Endothelial cell of hepatic sinusoid (primary cell): ENCODE results near the gene LAMA1.
"Not testable (repeated sequence)": the region's sequence is repeated elsewhere in the genome, so short reads cannot be mapped to it uniquely, and the experiment has no call there.

Source experiments
- in situ Hi-C: cut with HindIII; loops from 2 replicates; pipeline ENCODE4 v1.10.0; 2017; ENCODE audit warnings: low sequenced_read_pairs

LAMA1 gene

DNA sequence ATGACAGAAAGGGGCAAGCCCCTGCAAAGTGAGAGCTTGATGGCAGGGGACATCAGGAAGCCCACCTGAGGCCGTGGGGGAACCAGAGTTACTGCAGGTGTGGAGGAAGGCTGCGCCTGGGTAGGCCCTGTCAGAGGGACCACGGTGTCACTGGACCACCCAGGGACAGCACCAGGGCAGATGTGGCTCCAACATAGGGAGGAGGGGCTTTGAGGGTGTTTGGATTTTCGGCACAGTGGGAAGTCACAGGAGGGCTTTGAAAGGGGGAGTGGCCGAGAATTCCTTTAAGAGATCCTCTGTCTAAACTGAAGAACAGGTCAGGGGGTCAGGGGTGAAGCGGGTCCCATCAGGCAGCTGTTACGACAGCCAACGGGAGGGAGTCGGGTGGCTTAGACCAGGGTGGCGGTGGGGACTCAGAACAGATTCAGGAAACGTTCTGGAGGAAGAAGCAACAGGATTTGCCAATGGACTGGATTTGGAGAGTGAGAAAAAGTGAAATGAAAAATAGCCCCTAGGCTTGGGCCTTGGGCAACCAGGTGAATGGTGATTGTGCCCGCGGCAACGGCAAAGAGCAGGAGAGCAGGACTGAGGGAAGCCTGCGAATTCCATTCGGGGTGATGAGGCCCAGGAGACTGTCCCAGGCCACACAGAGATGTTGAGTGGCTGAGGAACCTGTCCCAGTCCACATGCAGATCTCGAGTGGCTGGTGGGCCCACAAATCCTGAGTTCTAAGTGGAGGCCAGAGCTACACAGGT is 166.1 kb downstream of the LAMA1 start:
- in situ Hi-C loops: no loop called here

- in situ Hi-C loops: no loop called here
These were observed 167.0 kb downstream of the LAMA1 start for GRCh38 chr18:6950641-6951040.

DNA sequence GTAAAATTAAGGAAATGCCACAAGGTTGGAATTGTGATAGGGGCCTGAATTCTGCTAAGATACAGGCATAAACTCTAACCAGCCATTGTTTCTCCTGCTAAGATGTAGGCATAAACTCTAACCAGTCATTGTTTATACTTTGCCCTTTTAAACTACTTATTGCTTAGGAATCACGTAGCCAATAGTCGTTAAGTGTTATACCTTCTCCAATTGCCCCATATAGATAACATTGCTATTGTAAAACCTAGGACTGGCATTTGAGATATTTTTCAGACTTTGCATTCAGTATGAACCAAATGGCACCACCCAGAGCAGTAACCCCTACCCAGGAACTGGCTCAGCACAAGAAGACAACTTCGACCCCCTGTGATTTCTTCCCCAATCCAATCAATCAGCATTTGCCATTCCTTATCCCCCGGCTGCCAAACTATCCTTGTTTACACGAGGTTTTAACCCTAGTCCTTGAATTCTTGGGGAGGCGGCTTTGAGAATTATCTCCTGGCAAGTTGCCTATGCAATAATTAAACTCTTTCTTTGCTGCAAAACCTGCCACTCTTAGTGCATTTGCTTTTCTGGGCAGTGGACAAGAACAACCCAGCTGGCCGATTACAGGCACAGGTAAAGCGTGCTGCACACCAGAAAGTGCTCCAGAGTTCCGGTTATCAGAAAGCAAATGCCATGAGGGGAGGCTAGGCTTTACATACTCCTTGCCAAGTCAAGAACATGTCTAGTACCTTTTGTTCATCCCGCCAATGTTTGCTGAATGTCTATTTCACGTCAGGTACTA is 167.6 kb downstream of the LAMA1 start:
- in situ Hi-C loops: no loop called here

GRCh38 chr18:6948281-6949055 is 169.1 kb downstream of the LAMA1 start:
- in situ Hi-C loops: no loop called here

- in situ Hi-C loops: no loop called here
These were observed 170.1 kb downstream of the LAMA1 start for GRCh38 chr18:6947338-6948030.

- in situ Hi-C loops: no loop called here
These were observed 174.5 kb downstream of the LAMA1 start for GRCh38 chr18:6943143-6943542.

- in situ Hi-C loops: no loop called here
These were observed 174.9 kb downstream of the LAMA1 start for GRCh38 chr18:6942742-6943141.

- in situ Hi-C loops: no loop called here
These were observed 175.6 kb downstream of the LAMA1 start for GRCh38 chr18:6941996-6942395.

- in situ Hi-C loops: no loop called here
These were observed 177.1 kb downstream of the LAMA1 start for GRCh38 chr18:6940451-6940850.

DNA sequence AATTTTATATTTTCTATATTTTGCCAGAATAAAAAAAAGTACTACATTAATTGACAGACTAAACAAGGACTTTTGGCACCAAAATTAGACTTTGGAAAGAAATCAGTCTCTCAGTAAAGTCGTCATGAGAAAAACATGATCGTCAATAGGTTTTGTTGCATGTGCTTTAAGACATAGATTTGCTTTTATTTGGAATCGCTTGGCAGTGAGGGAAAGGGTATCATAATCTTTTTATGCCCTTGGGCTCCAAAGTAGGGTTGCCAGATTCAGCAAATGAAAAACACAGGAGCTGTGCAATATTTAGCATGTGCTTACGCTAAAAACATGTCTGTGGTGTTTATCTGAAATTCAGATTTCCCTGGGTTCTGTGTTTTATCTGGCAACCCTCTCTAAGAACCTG is 177.6 kb downstream of the LAMA1 start:
- in situ Hi-C loops: no loop called here

- in situ Hi-C loops: not testable (repeated sequence)
These were observed 179.2 kb downstream of the LAMA1 start for GRCh38 chr18:6938403-6938802.

DNA sequence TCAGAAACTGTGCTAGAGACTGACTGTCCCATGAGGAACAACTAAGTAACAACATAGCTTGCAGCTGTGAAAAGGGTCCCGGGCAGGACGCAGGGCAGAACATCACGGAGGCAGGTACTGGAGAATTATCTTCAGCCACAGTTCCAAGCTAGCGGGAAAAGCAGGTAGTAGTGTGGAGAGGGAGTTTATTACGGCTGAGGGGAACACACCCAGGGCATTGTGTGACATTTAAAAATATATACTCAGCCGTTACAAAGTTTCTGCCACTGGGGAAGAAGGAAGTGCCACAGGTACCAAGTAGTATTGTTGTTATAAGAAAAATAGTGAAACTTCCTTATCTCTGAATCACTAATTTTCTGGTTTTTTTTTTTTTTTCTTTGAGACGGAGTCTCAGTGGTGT is 179.6 kb downstream of the LAMA1 start:
- in situ Hi-C loops: no loop called here

DNA sequence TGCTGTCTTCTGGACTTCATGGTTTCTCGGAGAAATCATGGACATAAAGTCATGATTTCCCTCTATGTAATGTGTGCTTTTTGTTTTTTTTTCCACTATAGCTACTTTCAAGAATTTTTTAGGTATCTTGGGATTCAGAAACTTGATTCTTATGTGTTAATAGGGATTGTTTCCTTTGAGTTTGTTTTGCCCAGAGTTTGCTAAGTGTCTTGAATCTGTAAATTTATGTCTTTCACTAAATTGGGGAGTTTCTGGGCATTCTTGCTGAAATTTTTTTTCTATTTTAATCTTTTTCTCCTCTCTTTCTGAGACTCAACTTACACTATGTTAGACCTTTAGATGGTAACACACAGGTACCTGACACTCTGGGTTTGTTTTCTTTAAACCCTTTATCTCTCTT is 182.7 kb downstream of the LAMA1 start:
- in situ Hi-C loops: no loop called here

- in situ Hi-C loops: no loop called here
These were observed 188.1 kb downstream of the LAMA1 start for GRCh38 chr18:6929370-6930102.

DNA sequence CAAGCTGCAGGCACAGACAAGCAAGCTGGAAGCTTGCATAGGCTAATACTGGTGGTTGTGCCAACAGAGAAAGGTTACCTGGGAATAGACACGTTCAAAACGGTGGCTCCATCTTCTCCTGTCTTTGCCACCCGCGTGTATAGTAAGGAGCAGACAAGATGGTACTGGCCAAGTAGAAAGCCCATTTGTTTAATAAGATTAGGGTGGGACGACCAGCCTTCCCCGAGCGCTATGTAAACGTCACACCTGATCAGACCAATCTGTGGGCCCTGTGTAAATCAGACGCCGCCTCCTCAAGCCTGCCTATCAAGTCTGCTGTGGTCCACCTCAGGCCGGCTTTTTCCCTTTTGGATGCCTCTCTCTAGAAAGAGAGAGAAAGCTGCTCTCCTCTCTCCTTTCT is 189.2 kb downstream of the LAMA1 start:
- in situ Hi-C loops: no loop called here

GRCh38 chr18:6927153-6927552 is 190.4 kb downstream of the LAMA1 start:
- in situ Hi-C loops: no loop called here

DNA sequence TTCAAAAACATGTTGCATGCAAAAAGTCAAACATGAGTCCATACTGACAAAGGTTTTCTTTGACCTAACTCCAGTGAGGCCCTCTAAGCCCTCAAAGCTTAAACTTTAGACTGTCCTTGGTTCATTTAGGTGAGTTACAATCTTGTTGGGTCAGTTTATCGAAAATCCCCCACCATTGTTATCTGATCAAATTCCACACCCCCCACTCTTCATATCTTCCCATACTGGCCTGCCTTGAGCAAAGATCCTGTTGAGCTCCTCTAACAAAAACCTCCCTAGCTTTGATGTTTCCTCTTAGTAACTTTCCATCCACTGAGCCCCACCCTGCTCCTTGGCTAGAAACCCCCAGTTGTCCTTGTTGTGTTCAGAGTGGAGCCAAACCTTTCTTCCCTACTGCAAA is 194.4 kb downstream of the LAMA1 start:
- in situ Hi-C loops: no loop called here

DNA sequence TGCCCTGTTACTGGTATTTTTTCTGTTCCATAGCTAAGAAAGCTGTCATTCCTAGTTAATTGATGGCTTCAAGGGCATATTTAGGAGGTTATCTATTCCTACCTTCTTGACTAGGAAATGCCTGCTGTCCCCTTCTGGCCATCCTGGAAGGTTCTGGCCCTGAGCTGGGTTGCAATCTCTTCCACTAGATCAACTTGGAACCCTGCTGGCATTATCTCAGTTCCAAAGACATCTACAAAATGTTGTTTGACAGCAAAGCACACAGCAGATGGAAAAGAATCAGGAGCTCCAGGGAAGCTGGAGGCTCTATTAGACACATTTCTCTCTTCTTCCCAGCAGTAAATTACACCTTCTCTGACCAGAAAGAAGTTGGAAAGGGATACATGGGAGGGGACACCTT is 196.0 kb downstream of the LAMA1 start:
- in situ Hi-C loops: no loop called here

GRCh38 chr18:6920099-6920955 is 197.3 kb downstream of the LAMA1 start:
- in situ Hi-C loops: no loop called here
